ENCODE results near the gene MAPK1.
"Not testable (repeated sequence)": the region's sequence is repeated elsewhere in the genome, so short reads cannot be mapped to it uniquely, and the experiment has no call there.

MAPK1 gene

DNA sequence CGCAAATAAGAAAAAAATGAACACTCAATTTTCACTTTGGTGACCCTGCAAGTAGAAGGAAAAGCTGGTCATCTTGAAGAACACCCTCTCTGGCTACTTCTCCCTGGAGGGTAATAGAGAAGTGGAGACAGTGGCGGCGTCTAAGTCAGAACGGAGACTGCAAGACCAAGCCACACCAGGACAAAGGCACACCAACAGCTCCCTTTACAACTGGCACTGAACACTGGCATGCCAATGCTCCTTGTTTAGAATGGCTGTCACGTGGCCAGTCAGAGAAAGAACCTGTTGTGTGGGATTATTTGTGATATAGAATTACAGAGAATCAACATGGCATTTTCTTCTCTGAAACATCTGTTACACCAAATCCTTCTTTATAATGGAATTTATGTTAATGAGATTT, 70.6 kb downstream of the MAPK1 start:
- no peak for DNase-seq (ENCODE audit: low read depth, low spot score)
- TF ChIP-seq, protein P1, sequence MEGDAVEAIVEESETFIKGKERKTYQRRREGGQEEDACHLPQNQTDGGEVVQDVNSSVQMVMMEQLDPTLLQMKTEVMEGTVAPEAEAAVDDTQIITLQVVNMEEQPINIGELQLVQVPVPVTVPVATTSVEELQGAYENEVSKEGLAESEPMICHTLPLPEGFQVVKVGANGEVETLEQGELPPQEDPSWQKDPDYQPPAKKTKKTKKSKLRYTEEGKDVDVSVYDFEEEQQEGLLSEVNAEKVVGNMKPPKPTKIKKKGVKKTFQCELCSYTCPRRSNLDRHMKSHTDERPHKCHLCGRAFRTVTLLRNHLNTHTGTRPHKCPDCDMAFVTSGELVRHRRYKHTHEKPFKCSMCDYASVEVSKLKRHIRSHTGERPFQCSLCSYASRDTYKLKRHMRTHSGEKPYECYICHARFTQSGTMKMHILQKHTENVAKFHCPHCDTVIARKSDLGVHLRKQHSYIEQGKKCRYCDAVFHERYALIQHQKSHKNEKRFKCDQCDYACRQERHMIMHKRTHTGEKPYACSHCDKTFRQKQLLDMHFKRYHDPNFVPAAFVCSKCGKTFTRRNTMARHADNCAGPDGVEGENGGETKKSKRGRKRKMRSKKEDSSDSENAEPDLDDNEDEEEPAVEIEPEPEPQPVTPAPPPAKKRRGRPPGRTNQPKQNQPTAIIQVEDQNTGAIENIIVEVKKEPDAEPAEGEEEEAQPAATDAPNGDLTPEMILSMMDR (IDR thresholded peaks at IDR 0.05; ENCODE audit: insufficient read depth, low read length, missing control alignments), result no peak
- CTCF ChIA-PET, result no interaction called here
- POLR2A ChIA-PET, result no interaction called here
- H3K4me3 ChIP-seq (ENCODE audit: low read depth, low read length), result no peak overlapping the region

DNA sequence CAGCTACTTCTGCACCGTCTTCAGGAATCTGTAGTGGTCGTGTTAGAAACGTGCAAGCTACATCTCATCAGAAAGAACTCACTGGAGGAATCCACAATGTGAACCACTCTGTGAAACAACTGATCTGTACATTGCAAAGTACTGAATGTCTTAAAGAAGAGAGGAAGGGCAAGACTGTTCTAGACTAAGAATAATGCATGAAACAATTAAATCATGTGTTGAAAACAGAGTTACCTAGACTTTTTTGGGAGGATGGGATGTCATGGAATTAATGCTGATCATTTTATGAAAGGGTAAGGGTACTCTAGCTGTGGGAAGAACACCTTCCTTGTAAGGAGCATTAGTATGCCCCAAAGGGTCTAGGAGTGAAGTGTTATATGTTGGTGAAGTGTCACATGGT, 71.2 kb downstream of the MAPK1 start:
- POLR2A ChIA-PET, result no interaction called here
- no peak overlapping the region for H3K4me3 ChIP-seq (ENCODE audit: low read depth, low read length)
- CTCF ChIA-PET, result interaction anchor here (1.3 kb wide), 1 partner anchor 17 kb away, joined by 4 read pairs; no protein-coding TSS in a partner anchor
- TF ChIP-seq, protein P1 (IDR thresholded peaks at IDR 0.05; ENCODE audit: insufficient read depth, low read length, missing control alignments), result no peak
- DNase-seq (ENCODE audit: low read depth, low spot score), result no peak

DNA sequence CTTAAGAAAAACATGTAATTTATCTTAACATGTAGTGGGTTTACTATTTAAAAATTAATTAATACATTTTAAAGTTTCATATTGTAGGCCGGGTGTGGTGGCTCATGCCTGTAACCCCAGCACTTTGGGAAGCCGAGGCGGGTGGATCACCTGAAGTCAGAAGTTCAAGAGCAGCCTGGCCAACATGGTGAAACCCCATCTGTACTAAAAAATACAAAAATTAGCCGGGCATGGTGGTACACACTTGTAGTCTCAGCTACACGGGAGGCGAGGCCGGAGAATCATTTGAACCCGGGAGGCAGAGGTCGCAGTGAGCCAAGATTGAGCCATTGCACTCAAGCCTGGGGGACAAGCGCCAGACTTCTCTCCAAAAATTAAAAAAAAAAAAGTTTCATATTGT, 73.7 kb downstream of the MAPK1 start:
- DNase-seq (ENCODE audit: low read depth, low spot score); CTCF ChIA-PET; H3K4me3 ChIP-seq (ENCODE audit: low read depth, low read length); POLR2A ChIA-PET: not testable (repeated sequence)

DNA sequence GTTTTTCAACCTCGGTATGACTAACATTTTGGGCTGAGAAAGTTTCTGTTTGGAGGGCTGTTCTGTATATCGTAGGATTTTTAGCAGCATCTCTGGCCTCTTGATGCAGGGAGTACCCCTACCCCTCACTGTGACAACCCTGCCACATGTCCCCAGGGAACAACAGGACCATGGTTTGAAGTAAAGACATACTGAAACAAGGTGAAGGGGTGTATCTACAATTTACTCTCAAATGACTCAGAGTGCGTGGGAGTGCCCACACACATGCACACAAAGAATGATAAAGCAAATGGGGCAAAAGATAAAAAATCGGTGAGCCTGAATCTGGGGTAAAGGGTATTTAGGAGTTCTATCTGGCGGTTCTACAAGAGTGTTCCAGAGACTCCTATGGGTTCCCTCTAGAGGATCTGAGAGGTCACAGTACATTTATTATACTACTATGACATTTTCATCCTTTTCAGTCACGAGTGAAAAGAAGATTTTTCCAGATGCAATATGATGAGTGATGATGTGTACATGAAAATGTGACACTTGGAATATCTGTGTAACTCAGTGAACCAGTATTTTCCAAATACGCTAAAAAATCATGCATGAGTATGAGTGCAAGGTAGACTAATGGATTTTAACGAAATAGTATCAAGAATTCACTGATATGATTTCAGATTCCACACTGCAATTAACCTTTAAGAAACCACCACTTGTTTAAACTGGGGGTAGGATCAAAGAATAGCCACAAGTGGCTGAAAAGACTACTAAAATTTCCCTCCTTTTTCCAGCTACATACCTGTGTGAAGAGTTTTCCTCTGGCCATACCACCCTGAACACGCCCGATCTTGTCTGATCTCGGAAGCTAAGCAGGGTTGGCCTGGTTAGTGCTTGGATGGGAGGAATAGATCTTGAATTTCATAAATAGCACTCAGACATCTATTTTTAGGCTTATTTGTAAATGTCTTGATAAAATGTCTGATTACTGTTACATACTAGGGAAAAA, 75.5 kb downstream of the MAPK1 start:
- CTCF ChIA-PET, result no interaction called here
- no peak for DNase-seq (ENCODE audit: low read depth, low spot score)
- POLR2A ChIA-PET, result no interaction called here

DNA sequence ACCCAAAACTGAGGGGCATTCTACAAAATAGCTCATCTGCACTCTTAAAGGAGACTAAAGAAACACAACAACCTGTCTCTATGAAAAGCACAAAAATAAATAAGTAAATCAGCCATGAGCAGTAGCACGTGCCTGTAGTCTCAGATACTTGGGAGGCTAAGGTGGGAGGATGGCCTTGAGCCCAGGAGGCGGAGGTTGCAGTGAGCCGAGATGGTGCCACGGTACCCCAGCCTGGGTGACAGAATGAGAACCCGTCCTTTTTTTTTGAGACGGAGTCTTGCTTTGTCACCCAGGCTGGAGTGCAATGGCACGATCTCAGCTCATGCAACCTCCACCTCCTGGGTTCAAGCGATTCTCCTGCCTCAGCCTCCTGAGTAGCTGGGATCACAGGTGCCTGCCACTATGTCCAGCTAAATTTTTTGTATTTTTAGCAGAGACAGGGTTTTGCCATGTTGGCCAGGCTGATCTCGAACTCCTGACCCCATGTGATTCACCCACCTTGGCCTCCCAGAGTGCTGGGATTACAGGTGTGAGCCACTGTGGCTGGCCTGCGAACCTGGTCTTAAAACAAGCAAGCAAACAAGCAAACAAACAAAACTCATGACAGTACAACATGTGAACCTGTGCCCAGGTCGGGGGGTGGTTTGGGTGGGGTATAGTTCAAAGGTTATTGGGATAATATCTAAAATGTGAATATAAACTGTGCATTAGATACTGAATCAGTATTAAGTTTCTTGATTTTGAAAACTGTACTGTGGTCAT, 76.4 kb downstream of the MAPK1 start:
- DNase-seq (ENCODE audit: low read depth, low spot score); H3K4me3 ChIP-seq (ENCODE audit: low read depth, low read length); CTCF ChIA-PET; POLR2A ChIA-PET: not testable (repeated sequence)

More for the DNA sequence above, 75.5 kb downstream of the MAPK1 start:
- no peak overlapping the region for H3K4me3 ChIP-seq (ENCODE audit: low read depth, low read length)
- TF ChIP-seq, protein P1 (IDR thresholded peaks at IDR 0.05; ENCODE audit: insufficient read depth, low read length, missing control alignments), result no peak

DNA sequence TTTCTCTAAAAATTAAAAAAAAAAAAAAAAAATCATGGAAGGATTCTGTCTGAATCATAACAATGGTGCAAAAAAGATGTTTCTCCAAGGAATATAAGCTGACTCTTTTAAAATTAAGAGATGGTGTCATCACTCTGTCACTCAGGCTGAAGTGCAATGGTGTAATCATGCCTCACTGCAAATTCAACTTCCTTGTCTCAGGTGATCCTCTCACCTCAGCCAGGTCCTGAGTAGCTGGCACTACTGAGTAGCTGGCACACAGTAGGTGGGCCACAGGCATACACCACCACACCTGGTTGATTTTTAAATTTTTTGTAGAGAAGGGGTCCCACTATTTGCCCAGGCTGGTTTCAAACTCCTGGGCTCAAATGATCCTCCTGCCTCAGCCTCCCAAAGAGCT, 77.1 kb downstream of the MAPK1 start:
- no peak overlapping the region for H3K4me3 ChIP-seq (ENCODE audit: low read depth, low read length)
- ChIA-PET POLR2A (no interaction called here), CTCF (no interaction called here)
- TF ChIP-seq, protein P1 (IDR thresholded peaks at IDR 0.05; ENCODE audit: insufficient read depth, low read length, missing control alignments), result no peak
- no peak for DNase-seq (ENCODE audit: low read depth, low spot score)

DNA sequence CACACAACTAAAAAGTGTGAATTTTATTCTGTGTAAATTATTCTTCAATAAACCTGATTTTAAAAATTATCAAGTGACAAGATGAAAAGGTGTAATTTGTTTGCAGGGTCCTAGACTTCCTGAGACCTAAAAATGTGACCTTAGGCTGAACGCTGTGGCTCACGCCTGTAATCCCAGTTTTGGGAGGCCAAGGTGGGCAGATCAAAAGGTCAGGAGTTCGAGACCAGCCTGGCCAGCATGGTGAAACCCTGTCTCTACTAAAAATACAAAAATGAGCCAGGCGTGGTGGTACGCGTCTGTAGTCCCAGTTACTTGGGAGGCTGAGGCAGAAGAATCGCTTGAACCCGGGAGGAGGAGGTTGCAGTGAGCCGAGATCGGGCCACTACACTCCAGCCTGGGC, 79.9 kb downstream of the MAPK1 start:
- CTCF ChIA-PET, result interaction anchor here (0.9 to 1.0 kb wide), 2 partner anchors 7 to 14 kb away, joined by 3 read pairs; no protein-coding TSS in a partner anchor
- H3K4me3 ChIP-seq (ENCODE audit: low read depth, low read length); POLR2A ChIA-PET; DNase-seq (ENCODE audit: low read depth, low spot score): not testable (repeated sequence)

All from AG04449 (cell line).